ENCODE measurements around the gene FBXO42. TPM values are rescaled to one million over a fixed set of nuclear protein-coding genes. Genes with fewer than 3 reads are reported as not detected.

Gene FBXO42
- total RNA-seq, 1 donor from 2014 or later: 18.8 TPM

DNA sequence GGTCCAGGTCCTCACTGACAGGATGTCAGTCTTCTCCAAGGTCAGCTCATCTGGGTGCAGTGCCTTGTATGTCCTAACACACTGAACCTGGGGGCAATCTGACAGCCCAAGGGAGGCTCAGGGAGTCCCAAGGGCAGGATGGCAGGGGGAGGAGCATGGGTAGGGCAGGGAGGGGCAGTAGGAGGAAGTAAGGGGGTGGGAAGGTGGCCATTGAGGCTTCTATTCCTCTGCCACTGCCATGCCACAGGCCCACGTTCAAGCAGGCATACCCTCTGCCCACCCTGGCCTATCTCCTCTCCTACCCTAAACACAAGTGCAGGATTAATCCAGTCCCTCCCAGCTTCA is 153.2 kb downstream of the FBXO42 start:
- no peak overlapping the region for H2AFZ ChIP-seq (replicated peaks)

DNA sequence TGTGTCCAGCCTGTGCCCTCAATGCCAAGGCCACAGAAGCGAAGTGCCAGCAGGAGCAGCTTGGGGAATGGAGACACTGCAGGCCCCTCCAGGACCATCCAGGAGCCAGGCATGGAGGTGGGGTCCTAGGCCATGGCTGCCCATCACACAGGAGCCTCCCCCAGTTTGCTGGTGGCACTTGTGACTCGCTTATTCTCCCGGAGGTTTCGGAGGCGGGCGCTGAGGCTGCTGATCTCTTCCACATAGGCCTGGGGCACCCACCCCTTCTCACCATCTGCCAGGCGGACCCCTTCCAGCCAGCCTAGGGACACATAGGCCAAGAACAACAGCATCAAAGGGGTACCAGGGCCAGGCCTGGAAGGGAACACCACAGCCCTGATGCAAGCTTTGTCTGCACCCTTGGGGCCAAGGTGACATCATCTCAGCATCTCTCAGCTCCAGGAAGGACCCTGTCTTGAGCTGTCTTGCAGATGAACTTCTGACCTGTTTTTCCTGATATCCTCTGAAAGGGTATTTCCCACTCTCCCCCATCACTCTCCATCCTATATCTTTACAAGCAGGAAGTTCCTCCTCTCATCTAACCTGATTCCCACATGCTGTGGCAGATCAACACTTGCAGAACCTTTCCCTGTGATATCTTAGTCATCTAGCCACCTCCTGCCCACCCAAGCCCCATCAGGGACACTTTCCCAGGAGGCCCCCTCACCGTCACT is 153.7 kb downstream of the FBXO42 start:
- Mint-ChIP-seq H3K9me3 (no peaks in the 10 kb centered on the region), H3K27me3 (ENCODE audit: insufficient read depth, low read depth) (peaks cover 3% of the 10 kb centered on the region), H3K4me3 (no peak overlapping the region), H3K27ac (no peak overlapping the region), H3K36me3 (peaks cover 3% of the 10 kb centered on the region), H3K4me1 (no peaks in the 10 kb centered on the region)
- Histone ChIP-seq H3K4me1 (no peaks in the 10 kb centered on the region), H3F3A (ENCODE audit: low read depth) (no peaks in the 10 kb centered on the region), H3K9ac (no peak overlapping the region), H3K9me3 (ENCODE audit: low read depth) (no peaks in the 10 kb centered on the region), H2AFZ (replicated peaks) (no peak overlapping the region), H3K36me3 (no peaks in the 10 kb centered on the region), H3K27me3 (no peaks in the 10 kb centered on the region), H3K4me3 (no peak overlapping the region), H3K4me2 (no peak overlapping the region), H4K20me1 (ENCODE audit: low read depth) (no peaks in the 10 kb centered on the region), H3K79me2 (ENCODE audit: low read depth) (no peaks in the 10 kb centered on the region), H3K27ac (no peak overlapping the region)
- DNase-seq (ENCODE audit: low spot score): no peak
- TF ChIP-seq EZH2phosphoT487 (IDR thresholded peaks at IDR 0.05) (no peak), EZH2 (IDR thresholded peaks at IDR 0.05) (no peak)
- TF ChIP-seq, protein P1, sequence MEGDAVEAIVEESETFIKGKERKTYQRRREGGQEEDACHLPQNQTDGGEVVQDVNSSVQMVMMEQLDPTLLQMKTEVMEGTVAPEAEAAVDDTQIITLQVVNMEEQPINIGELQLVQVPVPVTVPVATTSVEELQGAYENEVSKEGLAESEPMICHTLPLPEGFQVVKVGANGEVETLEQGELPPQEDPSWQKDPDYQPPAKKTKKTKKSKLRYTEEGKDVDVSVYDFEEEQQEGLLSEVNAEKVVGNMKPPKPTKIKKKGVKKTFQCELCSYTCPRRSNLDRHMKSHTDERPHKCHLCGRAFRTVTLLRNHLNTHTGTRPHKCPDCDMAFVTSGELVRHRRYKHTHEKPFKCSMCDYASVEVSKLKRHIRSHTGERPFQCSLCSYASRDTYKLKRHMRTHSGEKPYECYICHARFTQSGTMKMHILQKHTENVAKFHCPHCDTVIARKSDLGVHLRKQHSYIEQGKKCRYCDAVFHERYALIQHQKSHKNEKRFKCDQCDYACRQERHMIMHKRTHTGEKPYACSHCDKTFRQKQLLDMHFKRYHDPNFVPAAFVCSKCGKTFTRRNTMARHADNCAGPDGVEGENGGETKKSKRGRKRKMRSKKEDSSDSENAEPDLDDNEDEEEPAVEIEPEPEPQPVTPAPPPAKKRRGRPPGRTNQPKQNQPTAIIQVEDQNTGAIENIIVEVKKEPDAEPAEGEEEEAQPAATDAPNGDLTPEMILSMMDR (IDR thresholded peaks at IDR 0.05): no peak

More for the DNA sequence above, 153.2 kb downstream of the FBXO42 start:
- Mint-ChIP-seq H3K4me1 (no peaks in the 10 kb centered on the region), H3K4me3 (no peak overlapping the region), H3K36me3 (peaks cover 3% of the 10 kb centered on the region), H3K27me3 (ENCODE audit: insufficient read depth, low read depth) (peaks cover 3% of the 10 kb centered on the region), H3K27ac (no peak overlapping the region), H3K9me3 (no peaks in the 10 kb centered on the region)
- Histone ChIP-seq H3K9me3 (ENCODE audit: low read depth) (no peaks in the 10 kb centered on the region), H3F3A (ENCODE audit: low read depth) (no peaks in the 10 kb centered on the region), H3K9ac (no peak overlapping the region), H3K4me1 (no peaks in the 10 kb centered on the region), H3K79me2 (ENCODE audit: low read depth) (no peaks in the 10 kb centered on the region), H3K27ac (no peak overlapping the region), H3K36me3 (no peaks in the 10 kb centered on the region), H3K27me3 (no peaks in the 10 kb centered on the region), H3K4me3 (no peak overlapping the region), H4K20me1 (ENCODE audit: low read depth) (no peaks in the 10 kb centered on the region), H3K4me2 (no peak overlapping the region)
- TF ChIP-seq EZH2phosphoT487 (IDR thresholded peaks at IDR 0.05) (no peak), EZH2 (IDR thresholded peaks at IDR 0.05) (no peak)
- TF ChIP-seq, protein P1 (IDR thresholded peaks at IDR 0.05): no peak
- DNase-seq (ENCODE audit: low spot score): no peak

DNA sequence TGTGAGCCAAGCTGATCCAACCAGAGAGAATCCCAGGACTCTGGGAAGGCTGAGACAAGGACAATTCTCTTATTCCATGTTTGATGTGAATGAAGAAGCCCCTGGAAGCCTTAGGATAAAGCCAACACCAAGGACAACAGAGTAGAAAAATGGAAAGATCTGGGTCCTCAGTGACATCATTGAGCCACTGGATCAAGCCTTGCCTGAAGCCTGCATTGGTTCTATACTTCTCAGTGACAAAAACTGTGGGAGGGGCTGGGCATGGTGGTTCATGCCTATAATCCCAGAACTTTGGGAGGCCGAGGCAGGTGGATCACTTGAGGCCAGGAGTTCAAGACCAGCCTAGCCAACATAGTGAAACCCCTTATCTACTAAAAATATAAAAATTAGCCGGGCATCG is 155.4 kb downstream of the FBXO42 start:
- no peak overlapping the region for H2AFZ ChIP-seq (replicated peaks)
- no peaks in the 10 kb centered on the region for H4K20me1 ChIP-seq (ENCODE audit: low read depth)
- H3K4me3 Mint-ChIP-seq: no peak overlapping the region
- peaks cover 3% of the 10 kb centered on the region for H3K36me3 Mint-ChIP-seq
- H3K4me2 ChIP-seq: no peak overlapping the region
- H3K9ac ChIP-seq: no peak overlapping the region
- no peak for DNase-seq (ENCODE audit: low spot score)
- no peak overlapping the region for H3K27ac ChIP-seq
- H3K9me3 ChIP-seq (ENCODE audit: low read depth): no peaks in the 10 kb centered on the region
- H3K36me3 ChIP-seq: no peaks in the 10 kb centered on the region
- H3K4me1 Mint-ChIP-seq: no peaks in the 10 kb centered on the region
- H3K27me3 ChIP-seq: no peaks in the 10 kb centered on the region
- TF ChIP-seq, protein P1 (IDR thresholded peaks at IDR 0.05): no peak
- TF ChIP-seq EZH2 (IDR thresholded peaks at IDR 0.05) (no peak), EZH2phosphoT487 (IDR thresholded peaks at IDR 0.05) (no peak)
- no peak overlapping the region for H3K4me3 ChIP-seq
- H3K27ac Mint-ChIP-seq: no peak overlapping the region
- peaks cover 2% of the 10 kb centered on the region for H3K27me3 Mint-ChIP-seq (ENCODE audit: insufficient read depth, low read depth)
- no peaks in the 10 kb centered on the region for H3K9me3 Mint-ChIP-seq
- no peaks in the 10 kb centered on the region for H3F3A ChIP-seq (ENCODE audit: low read depth)
- H3K79me2 ChIP-seq (ENCODE audit: low read depth): no peaks in the 10 kb centered on the region
- H3K4me1 ChIP-seq: no peaks in the 10 kb centered on the region

Small RNAs within 50 kb of the gene (small RNA-seq; reads per million reads assigned to genes)
- not detected for gene MT1XP1

Other genes with a start within 250 kb of the FBXO42 start
- 14.9 and 40.9 TPM in 2 replicates for gene EPHA2, start 196.4 kb downstream of the FBXO42 start, total RNA-seq (ENCODE audit: low replicate concordance)
- gene ARHGEF19, start 139.8 kb downstream of the FBXO42 start, total RNA-seq (ENCODE audit: low replicate concordance): 10.9 and 22.2 TPM in 2 replicates
- gene CPLANE2, start 115.3 kb downstream of the FBXO42 start, total RNA-seq (ENCODE audit: low replicate concordance): 3.0 and 11.4 TPM in 2 replicates
- gene SZRD1, start 14.8 kb upstream of the FBXO42 start, total RNA-seq (ENCODE audit: low replicate concordance): 50.2 and 73.2 TPM in 2 replicates
- gene SPATA21, start 84.9 kb upstream of the FBXO42 start, total RNA-seq (ENCODE audit: low replicate concordance): not detected in 2 replicates
- 46.6 and 51.0 TPM in 2 replicates for gene NECAP2, start 88.2 kb upstream of the FBXO42 start, total RNA-seq (ENCODE audit: low replicate concordance)
- gene RNU1-1, start 161.8 kb upstream of the FBXO42 start, total RNA-seq (ENCODE audit: low replicate concordance): under 0.01 TPM in 2 replicates